Vagina (tissue), 2 donors: Measurements from ENCODE around the gene GSTK1. TPM values are rescaled to one million over a fixed set of nuclear protein-coding genes. Genes with fewer than 3 reads are reported as not detected.

Experiments
- DNase-seq, 2 donors: peaks; one replicate each; pipeline ENCODE4 v3.0.0-alpha.2; 2017; ENCODE audit errors: extremely low spot score in 2 of 2
- H3K27ac ChIP-seq: fragments of 200-600 bp; sonication (generic); one replicate; pipeline ENCODE4 v1.5.1; 2019
- H3K27me3 ChIP-seq: fragments of 200-600 bp; sonication (generic); one replicate; pipeline ENCODE4 v1.5.1; 2019
- H3K36me3 ChIP-seq, 2 donors: fragments of 200-600 bp; sonication (generic); one replicate each; pipeline ENCODE4 v1.5.1; 2017 to 2019
- H3K4me1 ChIP-seq: fragments of 200-600 bp; sonication (generic); one replicate; pipeline ENCODE4 v1.5.1; 2019
- H3K4me3 ChIP-seq, 2 donors: fragments of 200-600 bp; sonication (generic); 1 replicate in 1 of 2; 2 replicates in 1 of 2; pipeline ENCODE4 v1.5.1; 2016 to 2019
- H3K9me3 ChIP-seq: fragments of 200-600 bp; sonication (generic); one replicate; pipeline ENCODE4 v1.5.1; 2019
- CTCF ChIP-seq, 3 experiments: fragments of 450-650 bp in 2 of 3; fragments of 200-600 bp in 1 of 3; sonication (generic) in 1 of 3; IDR thresholded peaks; one replicate each; pipeline ENCODE4 v1.5.1; 2017 to 2019; ENCODE audit warnings: antibody characterized with exemption in 3 of 3, mild to moderate bottlenecking in 2 of 3, moderate library complexity in 2 of 3
- POLR2A ChIP-seq, 2 donors: fragments of 450-650 bp; IDR thresholded peaks; one replicate each; pipeline ENCODE4 v1.6.1; 2017; ENCODE audit warnings: antibody characterized with exemption in 2 of 2, mild to moderate bottlenecking in 2 of 2, moderate library complexity in 2 of 2
- POLR2AphosphoS5 ChIP-seq, 2 donors: sonication (generic); formaldehyde crosslinking; IDR thresholded peaks; one replicate each; pipeline ENCODE4 v1.9.0; 2017; ENCODE audit warnings: antibody characterized with exemption in 2 of 2, mild to moderate bottlenecking in 2 of 2, low read depth in 1 of 2; ENCODE audit not compliant: insufficient read depth in 1 of 2
- intact Hi-C: fragments of 100-400 bp; cut with DNase I; formaldehyde crosslinking; loops from one replicate; pipeline ENCODE4 v1.15.1; 2023
- total RNA-seq: library from RNA; depleted of rRNA; stranded (reverse); fragments of >200 nt; gene quantifications from one replicate; pipeline ENCODE4 v1.2.3, GENCODE V29; 2016

GSTK1 gene
- total RNA-seq, 1 donor from 2014 or later, result 127 TPM

- peaks cover 20% of the 10 kb centered on the region for H3K4me1 ChIP-seq
- H3K36me3 ChIP-seq, result peaks cover 0 to 88% of the 10 kb centered on the region in 2 donors
- no peaks in the 10 kb centered on the region for H3K27me3 ChIP-seq
- no peak overlapping the region for H3K27ac ChIP-seq
- DNase-seq, result no peak
- TF ChIP-seq POLR2A (IDR thresholded peaks at IDR 0.05), result no peak
- no peaks in the 10 kb centered on the region for H3K9me3 ChIP-seq
- intact Hi-C loops, result no loop called here
- no peak overlapping the region for H3K4me3 ChIP-seq
These were observed 36.1 kb downstream of the GSTK1 start for GRCh38 chr7:143299346-143299745.

GRCh38 chr7:143299840-143300239, 36.6 kb downstream of the GSTK1 start:
- Histone ChIP-seq H3K36me3 (peaks cover 0 to 88% of the 10 kb centered on the region in 2 donors), H3K4me1 (peaks cover 20% of the 10 kb centered on the region), H3K27ac (no peak overlapping the region), H3K9me3 (no peaks in the 10 kb centered on the region), H3K27me3 (no peaks in the 10 kb centered on the region), H3K4me3 (no peak overlapping the region)
- no peak for DNase-seq
- intact Hi-C loops, result no loop called here
- no peak for TF ChIP-seq POLR2AphosphoS5 (IDR thresholded peaks at IDR 0.05; ENCODE audit: insufficient read depth in 1 of 2, low read depth in 1 of 2)
- TF ChIP-seq CTCF (IDR thresholded peaks at IDR 0.05), result no peak
- TF ChIP-seq POLR2A (IDR thresholded peaks at IDR 0.05), result no peak

- Histone ChIP-seq H3K9me3 (no peaks in the 10 kb centered on the region), H3K27ac (no peak overlapping the region), H3K4me3 (no peak overlapping the region), H3K4me1 (peaks cover 13% of the 10 kb centered on the region), H3K27me3 (no peaks in the 10 kb centered on the region), H3K36me3 (peaks cover 0 to 88% of the 10 kb centered on the region in 2 donors)
- intact Hi-C loops, result no loop called here
- TF ChIP-seq POLR2AphosphoS5 (IDR thresholded peaks at IDR 0.05; ENCODE audit: insufficient read depth in 1 of 2, low read depth in 1 of 2) (no peak), POLR2A (IDR thresholded peaks at IDR 0.05) (no peak), CTCF (IDR thresholded peaks at IDR 0.05) (no peak)
- no peak for DNase-seq
These were observed 38.0 kb downstream of the GSTK1 start for GRCh38 chr7:143300959-143301935.

- intact Hi-C loops, result no loop called here
- H3K27me3 ChIP-seq, result no peaks in the 10 kb centered on the region
- no peak overlapping the region for H3K27ac ChIP-seq
- TF ChIP-seq POLR2A (IDR thresholded peaks at IDR 0.05) (no peak), CTCF (IDR thresholded peaks at IDR 0.05) (no peak), POLR2AphosphoS5 (IDR thresholded peaks at IDR 0.05; ENCODE audit: insufficient read depth in 1 of 2, low read depth in 1 of 2) (no peak)
- no peak for DNase-seq
- H3K36me3 ChIP-seq, result peaks cover 0 to 92% of the 10 kb centered on the region in 2 donors
- H3K4me1 ChIP-seq, result no peaks in the 10 kb centered on the region
- H3K4me3 ChIP-seq, result no peak overlapping the region
- no peaks in the 10 kb centered on the region for H3K9me3 ChIP-seq
These were observed 40.5 kb downstream of the GSTK1 start for GRCh38 chr7:143303733-143304132.

GRCh38 chr7:143304938-143305337, 41.7 kb downstream of the GSTK1 start:
- no peak for DNase-seq
- Histone ChIP-seq H3K27me3 (no peaks in the 10 kb centered on the region), H3K27ac (no peak overlapping the region), H3K36me3 (peaks cover 0 to 80% of the 10 kb centered on the region in 2 donors), H3K9me3 (no peaks in the 10 kb centered on the region), H3K4me1 (no peaks in the 10 kb centered on the region), H3K4me3 (no peak overlapping the region)
- intact Hi-C loops, result no loop called here
- TF ChIP-seq POLR2A (IDR thresholded peaks at IDR 0.05), result no peak
- TF ChIP-seq CTCF (IDR thresholded peaks at IDR 0.05), result no peak
- no peak for TF ChIP-seq POLR2AphosphoS5 (IDR thresholded peaks at IDR 0.05; ENCODE audit: insufficient read depth in 1 of 2, low read depth in 1 of 2)
